SK-N-MC (cell line): ENCODE data around the gene PARD3.

Experiments
- EZH2 ChIP-seq: fragments of 200-600 bp; sonication (generic); IDR thresholded peaks from one replicate; pipeline ENCODE4 v1.6.1; 2017; ENCODE audit warnings: antibody characterized with exemption
- POLR2AphosphoS5 ChIP-seq: IDR thresholded peaks from 2 replicates; pipeline ENCODE4 v1.6.1; 2012; ENCODE audit warnings: mild to moderate bottlenecking, low read depth, low read length, borderline replicate concordance

- TF ChIP-seq POLR2AphosphoS5 (no peak), EZH2 (no peak)
Measured at GRCh38 chr10:34706147-34706546, 108.9 kb downstream of the PARD3 start.
